ENCODE data around the gene SIGLEC11. TPM values are rescaled to one million over a fixed set of nuclear protein-coding genes. Genes with fewer than 3 reads are reported as not detected.
"Not testable (repeated sequence)": the region's sequence is repeated elsewhere in the genome, so short reads cannot be mapped to it uniquely, and the experiment has no call there.

SIGLEC11 gene, protein sequence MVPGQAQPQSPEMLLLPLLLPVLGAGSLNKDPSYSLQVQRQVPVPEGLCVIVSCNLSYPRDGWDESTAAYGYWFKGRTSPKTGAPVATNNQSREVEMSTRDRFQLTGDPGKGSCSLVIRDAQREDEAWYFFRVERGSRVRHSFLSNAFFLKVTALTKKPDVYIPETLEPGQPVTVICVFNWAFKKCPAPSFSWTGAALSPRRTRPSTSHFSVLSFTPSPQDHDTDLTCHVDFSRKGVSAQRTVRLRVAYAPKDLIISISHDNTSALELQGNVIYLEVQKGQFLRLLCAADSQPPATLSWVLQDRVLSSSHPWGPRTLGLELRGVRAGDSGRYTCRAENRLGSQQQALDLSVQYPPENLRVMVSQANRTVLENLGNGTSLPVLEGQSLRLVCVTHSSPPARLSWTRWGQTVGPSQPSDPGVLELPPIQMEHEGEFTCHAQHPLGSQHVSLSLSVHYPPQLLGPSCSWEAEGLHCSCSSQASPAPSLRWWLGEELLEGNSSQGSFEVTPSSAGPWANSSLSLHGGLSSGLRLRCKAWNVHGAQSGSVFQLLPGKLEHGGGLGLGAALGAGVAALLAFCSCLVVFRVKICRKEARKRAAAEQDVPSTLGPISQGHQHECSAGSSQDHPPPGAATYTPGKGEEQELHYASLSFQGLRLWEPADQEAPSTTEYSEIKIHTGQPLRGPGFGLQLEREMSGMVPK
- total RNA-seq, result 1 to 10 TPM in 2 of 4 donors, not detected in 2; 1.2 to 3.9 TPM

DNA sequence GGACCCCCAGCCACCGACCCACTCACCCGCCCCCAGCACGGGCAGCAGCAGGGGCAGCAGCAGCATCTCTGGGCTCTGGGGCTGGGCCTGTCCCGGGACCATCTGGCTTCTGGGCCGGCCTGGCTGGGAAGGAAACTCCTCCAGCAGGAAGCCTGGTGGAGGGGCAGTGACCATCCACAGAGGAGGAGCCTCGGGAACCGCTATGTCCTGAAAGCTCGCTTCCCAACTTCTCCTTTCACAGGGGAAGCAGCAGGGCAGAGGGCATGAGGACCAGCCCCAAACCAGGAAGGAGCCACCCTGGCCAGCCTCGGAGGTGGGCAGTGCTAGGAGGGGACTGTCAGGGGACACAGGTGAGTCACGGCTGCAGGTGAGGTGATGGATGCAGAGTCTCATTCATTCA is at the start of gene SIGLEC11:
Gene SIGLEC11, minus strand, starts transcription at position 193 of the 400 bp plus-strand sequence. Its CDS starts 91 bp downstream, at position 102.
- intact Hi-C loops (cut with DNase I; ENCODE audit: low total_unique reads); H3K9me3 ChIP-seq; H3K36me3 ChIP-seq; H3K27me3 ChIP-seq; DNase-seq; H3K4me3 ChIP-seq; H3K27ac ChIP-seq; H3K4me1 ChIP-seq: not testable (repeated sequence)

DNA sequence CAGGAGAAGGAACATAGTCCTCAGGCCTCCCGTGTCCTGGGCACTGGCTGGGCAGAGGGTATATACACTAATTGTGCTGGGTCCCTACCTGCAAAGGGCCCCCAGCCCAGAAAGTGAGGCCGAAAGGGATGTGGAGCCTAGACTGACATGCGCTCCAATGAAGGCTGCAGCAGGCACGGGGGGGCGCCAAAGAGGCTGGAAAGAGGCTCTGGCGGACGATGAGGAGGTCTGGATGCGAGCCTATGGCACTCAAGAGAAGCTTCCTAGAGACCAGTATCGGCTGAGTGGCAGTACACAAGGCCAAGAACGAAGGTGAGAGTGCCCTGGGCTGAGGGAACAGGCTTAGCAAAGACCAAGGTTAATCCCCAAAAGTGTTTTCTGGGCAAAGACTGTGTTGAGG is 47.6 kb upstream of the SIGLEC11 start:
- no peaks in the 10 kb centered on the region for H3K9me3 ChIP-seq
- H3K36me3 ChIP-seq, result no peaks in the 10 kb centered on the region
- intact Hi-C loops (cut with DNase I; ENCODE audit: low total_unique reads), result no loop called here
- H3K4me3 ChIP-seq, result no peak overlapping the region
- H3K27me3 ChIP-seq, result no peaks in the 10 kb centered on the region
- H3K27ac ChIP-seq, result no peak overlapping the region
- DNase-seq, result no peak
- no peak for TF ChIP-seq POLR2A (IDR thresholded peaks at IDR 0.05)
- TF ChIP-seq, protein P1, sequence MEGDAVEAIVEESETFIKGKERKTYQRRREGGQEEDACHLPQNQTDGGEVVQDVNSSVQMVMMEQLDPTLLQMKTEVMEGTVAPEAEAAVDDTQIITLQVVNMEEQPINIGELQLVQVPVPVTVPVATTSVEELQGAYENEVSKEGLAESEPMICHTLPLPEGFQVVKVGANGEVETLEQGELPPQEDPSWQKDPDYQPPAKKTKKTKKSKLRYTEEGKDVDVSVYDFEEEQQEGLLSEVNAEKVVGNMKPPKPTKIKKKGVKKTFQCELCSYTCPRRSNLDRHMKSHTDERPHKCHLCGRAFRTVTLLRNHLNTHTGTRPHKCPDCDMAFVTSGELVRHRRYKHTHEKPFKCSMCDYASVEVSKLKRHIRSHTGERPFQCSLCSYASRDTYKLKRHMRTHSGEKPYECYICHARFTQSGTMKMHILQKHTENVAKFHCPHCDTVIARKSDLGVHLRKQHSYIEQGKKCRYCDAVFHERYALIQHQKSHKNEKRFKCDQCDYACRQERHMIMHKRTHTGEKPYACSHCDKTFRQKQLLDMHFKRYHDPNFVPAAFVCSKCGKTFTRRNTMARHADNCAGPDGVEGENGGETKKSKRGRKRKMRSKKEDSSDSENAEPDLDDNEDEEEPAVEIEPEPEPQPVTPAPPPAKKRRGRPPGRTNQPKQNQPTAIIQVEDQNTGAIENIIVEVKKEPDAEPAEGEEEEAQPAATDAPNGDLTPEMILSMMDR (IDR thresholded peaks at IDR 0.05), result no peak
- H3K4me1 ChIP-seq, result peaks cover 0 to 10% of the 10 kb centered on the region in 2 donors

DNA sequence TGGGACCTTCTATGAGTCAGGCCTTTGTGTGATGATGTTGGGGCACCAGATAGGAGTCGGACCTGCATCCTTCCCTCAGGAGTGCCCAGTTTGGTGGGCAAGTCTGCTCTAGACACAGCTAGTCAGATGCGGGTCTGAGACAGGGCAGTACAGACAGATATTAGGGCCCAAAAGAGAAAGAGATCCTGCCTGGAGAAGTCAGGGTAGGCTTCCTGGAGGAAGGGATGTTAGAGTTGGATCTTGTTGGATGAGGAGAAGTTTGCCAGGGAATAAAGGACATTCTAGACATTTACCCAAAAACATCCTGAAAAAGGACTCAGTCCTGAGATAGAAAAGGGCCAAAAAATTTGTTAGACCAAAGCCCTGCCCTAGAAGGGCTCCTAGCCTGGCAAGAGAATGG is 47.0 kb upstream of the SIGLEC11 start:
- Histone ChIP-seq H3K27ac (no peak overlapping the region), H3K36me3 (no peaks in the 10 kb centered on the region), H3K27me3 (no peaks in the 10 kb centered on the region), H3K9me3 (no peaks in the 10 kb centered on the region), H3K4me3 (no peak overlapping the region), H3K4me1 (peaks cover 0 to 12% of the 10 kb centered on the region in 2 donors)
- TF ChIP-seq POLR2A (IDR thresholded peaks at IDR 0.05), result no peak
- TF ChIP-seq, protein P1 (IDR thresholded peaks at IDR 0.05), result no peak
- intact Hi-C loops (cut with DNase I; ENCODE audit: low total_unique reads), result no loop called here
- no peak for DNase-seq

DNA sequence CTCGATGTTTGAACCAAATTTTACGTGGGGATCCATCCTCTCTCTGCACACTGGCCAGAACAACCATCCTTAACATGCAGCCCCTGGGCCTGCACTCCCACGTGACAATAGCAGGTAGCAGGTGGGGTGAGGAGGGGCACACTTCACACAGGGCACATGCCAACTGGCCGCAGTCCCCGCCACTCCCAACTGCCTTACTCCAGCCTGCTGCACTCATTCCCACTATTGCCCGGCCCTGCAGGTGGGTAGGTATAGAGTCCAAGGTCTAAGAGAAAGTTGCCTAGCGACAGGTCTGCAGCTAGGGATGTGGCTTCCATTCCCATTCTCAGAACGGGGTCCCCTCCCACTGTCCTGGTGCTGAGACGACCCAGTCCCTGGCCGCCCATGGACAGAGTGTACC is 46.2 kb upstream of the SIGLEC11 start:
- no peaks in the 10 kb centered on the region for H3K36me3 ChIP-seq
- no peak overlapping the region for H3K4me3 ChIP-seq
- no peaks in the 10 kb centered on the region for H3K27me3 ChIP-seq
- H3K9me3 ChIP-seq, result no peaks in the 10 kb centered on the region
- intact Hi-C loops (cut with DNase I; ENCODE audit: low total_unique reads), result no loop called here
- H3K4me1 ChIP-seq, result peaks cover 0 to 12% of the 10 kb centered on the region in 2 donors
- DNase-seq, result no peak
- H3K27ac ChIP-seq, result no peak overlapping the region
- TF ChIP-seq, protein P1 (IDR thresholded peaks at IDR 0.05), result no peak
- no peak for TF ChIP-seq POLR2A (IDR thresholded peaks at IDR 0.05)

DNA sequence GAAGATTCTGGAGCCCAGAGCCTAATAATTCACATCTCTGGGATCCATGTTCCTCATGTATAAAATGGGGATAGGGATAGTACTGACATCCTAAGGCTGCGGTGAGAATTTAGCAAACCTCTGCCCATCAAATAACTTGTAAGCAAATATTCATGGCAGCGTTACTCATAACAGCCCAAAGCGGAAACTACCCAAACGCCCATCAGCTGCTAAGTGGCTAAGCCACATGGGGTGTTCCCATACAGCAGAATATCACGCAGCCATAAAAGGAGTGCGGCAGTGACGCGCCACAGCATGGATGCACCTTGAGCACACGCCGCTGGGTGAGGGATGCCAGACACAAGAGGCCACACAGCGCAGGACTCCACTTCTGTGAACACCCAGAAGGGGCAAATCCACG is 44.5 kb upstream of the SIGLEC11 start:
- no peak overlapping the region for H3K27ac ChIP-seq

More for the DNA sequence above, 44.5 kb upstream of the SIGLEC11 start:
- Histone ChIP-seq H3K36me3 (no peaks in the 10 kb centered on the region), H3K27me3 (no peaks in the 10 kb centered on the region), H3K4me3 (no peak overlapping the region), H3K9me3 (no peaks in the 10 kb centered on the region), H3K4me1 (peaks cover 0 to 12% of the 10 kb centered on the region in 2 donors)
- intact Hi-C loops (cut with DNase I; ENCODE audit: low total_unique reads), result no loop called here
- DNase-seq, result no peak
- no peak for TF ChIP-seq POLR2A (IDR thresholded peaks at IDR 0.05)
- TF ChIP-seq, protein P1 (IDR thresholded peaks at IDR 0.05), result no peak

Measured in uterus (tissue), 4 donors.